ENCODE results near the gene MARS1. TPM values are rescaled to one million over a fixed set of nuclear protein-coding genes. Genes with fewer than 3 reads are reported as not detected.

Gene MARS1
- total RNA-seq, 1 donor from 2014 or later = 257 TPM

DNA sequence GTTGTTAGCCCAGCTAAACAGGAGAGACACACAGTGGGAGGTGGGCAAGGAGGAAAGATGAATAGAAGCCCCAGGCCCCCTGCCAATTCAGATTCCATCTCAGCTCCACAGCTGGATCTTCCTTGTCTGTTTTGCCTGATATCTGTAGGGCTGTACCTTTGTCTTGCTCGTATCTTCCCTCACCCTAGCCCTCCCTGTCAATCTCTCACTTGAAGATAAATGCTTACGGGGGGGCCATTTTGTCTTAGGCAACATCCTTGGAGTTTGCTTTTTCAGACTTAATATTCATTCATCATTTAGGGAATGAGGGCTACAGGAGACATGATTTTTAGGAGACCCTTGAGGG lies 64.4 kb downstream of the MARS1 start:
- H3K27ac Mint-ChIP-seq (ENCODE audit: unreplicated experiment) = peak overlapping the region; percentile 13
- H3K27me3 Mint-ChIP-seq (ENCODE audit: low read depth) = peaks cover 69% of the 10 kb centered on the region
- TF ChIP-seq, protein P1, sequence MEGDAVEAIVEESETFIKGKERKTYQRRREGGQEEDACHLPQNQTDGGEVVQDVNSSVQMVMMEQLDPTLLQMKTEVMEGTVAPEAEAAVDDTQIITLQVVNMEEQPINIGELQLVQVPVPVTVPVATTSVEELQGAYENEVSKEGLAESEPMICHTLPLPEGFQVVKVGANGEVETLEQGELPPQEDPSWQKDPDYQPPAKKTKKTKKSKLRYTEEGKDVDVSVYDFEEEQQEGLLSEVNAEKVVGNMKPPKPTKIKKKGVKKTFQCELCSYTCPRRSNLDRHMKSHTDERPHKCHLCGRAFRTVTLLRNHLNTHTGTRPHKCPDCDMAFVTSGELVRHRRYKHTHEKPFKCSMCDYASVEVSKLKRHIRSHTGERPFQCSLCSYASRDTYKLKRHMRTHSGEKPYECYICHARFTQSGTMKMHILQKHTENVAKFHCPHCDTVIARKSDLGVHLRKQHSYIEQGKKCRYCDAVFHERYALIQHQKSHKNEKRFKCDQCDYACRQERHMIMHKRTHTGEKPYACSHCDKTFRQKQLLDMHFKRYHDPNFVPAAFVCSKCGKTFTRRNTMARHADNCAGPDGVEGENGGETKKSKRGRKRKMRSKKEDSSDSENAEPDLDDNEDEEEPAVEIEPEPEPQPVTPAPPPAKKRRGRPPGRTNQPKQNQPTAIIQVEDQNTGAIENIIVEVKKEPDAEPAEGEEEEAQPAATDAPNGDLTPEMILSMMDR (conservative IDR thresholded peaks at IDR 0.05) = no peak
- peaks cover 31% of the 10 kb centered on the region for H3K4me1 Mint-ChIP-seq
- no peak for DNase-seq (ENCODE audit: low read depth, low spot score)
- H3K9me3 Mint-ChIP-seq = no peaks in the 10 kb centered on the region
- H3K36me3 Mint-ChIP-seq (ENCODE audit: low read depth) = no peaks in the 10 kb centered on the region
- H3K4me3 Mint-ChIP-seq = peak overlapping the region; percentile 80

DNA sequence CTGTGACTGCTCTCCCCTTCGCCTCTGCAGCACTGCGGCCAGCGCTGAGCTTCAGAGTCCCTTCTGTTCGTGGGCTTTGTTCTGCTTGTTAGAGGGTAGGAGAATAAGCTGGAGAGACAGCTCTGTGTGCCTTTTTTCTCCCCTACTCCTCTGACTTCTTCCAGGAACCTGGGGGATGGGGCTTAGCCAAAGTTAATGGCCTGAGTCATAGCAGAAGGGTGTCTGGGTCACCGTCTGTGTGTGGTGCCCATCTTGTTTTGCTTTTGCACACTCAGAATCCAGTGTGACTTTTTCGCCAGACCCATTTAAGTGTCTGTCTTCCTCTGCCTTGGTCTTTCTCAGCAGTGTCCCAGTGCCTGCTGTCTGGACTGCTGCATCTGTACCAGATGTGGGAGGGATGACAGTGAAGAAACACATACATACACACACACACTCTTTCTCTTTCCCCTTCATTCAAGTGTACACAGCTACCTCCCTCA lies 65.0 kb downstream of the MARS1 start:
- H3K27ac Mint-ChIP-seq (ENCODE audit: unreplicated experiment) = peak overlapping the region; percentile 73
- TF ChIP-seq, protein P1 (conservative IDR thresholded peaks at IDR 0.05) = no peak
- peaks cover 29% of the 10 kb centered on the region for H3K4me1 Mint-ChIP-seq
- H3K9me3 Mint-ChIP-seq = no peaks in the 10 kb centered on the region
- DNase-seq (ENCODE audit: low read depth, low spot score) = no peak
- H3K36me3 Mint-ChIP-seq (ENCODE audit: low read depth) = no peaks in the 10 kb centered on the region
- H3K4me3 Mint-ChIP-seq = peak overlapping the region; percentile 80
- peaks cover 63% of the 10 kb centered on the region for H3K27me3 Mint-ChIP-seq (ENCODE audit: low read depth)

DNA sequence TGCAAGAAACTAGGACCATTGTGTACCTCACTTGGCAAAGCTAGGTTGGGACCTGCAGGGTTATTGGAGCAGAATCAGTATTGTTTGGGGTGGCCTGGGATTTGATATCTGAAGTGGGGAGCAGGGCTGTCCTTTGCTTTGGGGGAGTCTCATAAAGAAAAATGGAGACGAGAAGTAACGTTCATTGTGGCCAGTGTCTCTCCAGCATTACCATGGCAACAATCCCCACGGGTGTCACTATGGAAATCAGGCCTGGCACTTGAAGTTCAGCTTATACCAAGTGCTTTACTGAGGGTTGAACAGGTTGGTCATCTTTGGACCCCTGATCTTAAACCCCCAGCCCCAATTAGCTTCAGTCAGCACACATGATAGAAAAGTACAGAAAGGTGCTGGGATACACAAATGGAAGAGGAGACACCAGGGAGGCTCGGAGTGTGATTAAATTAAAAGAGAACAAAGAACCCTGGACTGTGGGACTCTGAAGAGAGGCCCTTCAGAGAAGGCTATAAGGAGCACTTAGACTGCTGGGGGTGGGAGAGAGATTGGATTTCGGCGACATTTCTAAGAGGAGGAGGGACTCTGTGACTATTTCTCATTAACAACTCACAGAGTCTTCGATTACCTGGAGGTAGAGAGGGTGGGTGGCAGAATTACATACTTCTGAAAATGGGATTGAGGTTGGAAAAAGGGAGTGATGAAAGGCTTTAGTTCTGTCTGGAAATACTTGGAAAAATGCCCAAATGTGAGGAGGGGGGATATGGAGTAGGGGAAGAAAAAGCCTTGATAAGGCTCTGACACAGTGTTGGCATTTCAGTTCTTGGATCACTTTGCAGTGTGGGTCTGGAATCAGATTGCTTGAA lies 65.7 kb downstream of the MARS1 start:
- no peaks in the 10 kb centered on the region for H3K9me3 Mint-ChIP-seq
- H3K4me1 Mint-ChIP-seq = peaks cover 29% of the 10 kb centered on the region
- TF ChIP-seq, protein P1 (conservative IDR thresholded peaks at IDR 0.05) = no peak
- no peaks in the 10 kb centered on the region for H3K36me3 Mint-ChIP-seq (ENCODE audit: low read depth)
- H3K27ac Mint-ChIP-seq (ENCODE audit: unreplicated experiment) = peak overlapping the region; percentile 73
- DNase-seq (ENCODE audit: low read depth, low spot score) = no peak
- peaks cover 57% of the 10 kb centered on the region for H3K27me3 Mint-ChIP-seq (ENCODE audit: low read depth)
- H3K4me3 Mint-ChIP-seq = peak overlapping the region; percentile 80

DNA sequence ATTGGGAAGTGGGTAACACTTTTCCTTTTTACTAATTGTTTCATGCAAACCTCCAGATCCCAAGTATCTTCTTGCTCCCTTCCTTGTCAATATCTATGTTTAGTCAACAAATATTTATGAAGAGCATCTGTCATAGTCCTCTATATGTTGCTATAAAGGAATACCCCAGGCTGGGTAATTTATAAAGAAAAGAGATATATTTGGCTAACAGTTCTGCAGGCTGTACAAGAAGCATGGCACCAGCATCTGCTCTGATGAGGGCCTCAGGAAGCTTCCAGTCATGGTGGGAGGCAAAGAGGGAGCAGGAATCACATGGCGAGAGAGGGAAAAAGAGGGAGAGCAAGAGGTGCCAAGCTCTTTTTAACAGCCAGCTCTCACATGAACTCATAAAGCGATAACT lies 66.6 kb downstream of the MARS1 start:
- Mint-ChIP-seq H3K27me3 (ENCODE audit: low read depth) (peaks cover 48% of the 10 kb centered on the region), H3K4me1 (peaks cover 29% of the 10 kb centered on the region), H3K9me3 (no peaks in the 10 kb centered on the region), H3K4me3 (no peak overlapping the region), H3K27ac (ENCODE audit: unreplicated experiment) (no peak overlapping the region), H3K36me3 (ENCODE audit: low read depth) (no peaks in the 10 kb centered on the region)
- TF ChIP-seq, protein P1 (conservative IDR thresholded peaks at IDR 0.05) = no peak
- no peak for DNase-seq (ENCODE audit: low read depth, low spot score)

DNA sequence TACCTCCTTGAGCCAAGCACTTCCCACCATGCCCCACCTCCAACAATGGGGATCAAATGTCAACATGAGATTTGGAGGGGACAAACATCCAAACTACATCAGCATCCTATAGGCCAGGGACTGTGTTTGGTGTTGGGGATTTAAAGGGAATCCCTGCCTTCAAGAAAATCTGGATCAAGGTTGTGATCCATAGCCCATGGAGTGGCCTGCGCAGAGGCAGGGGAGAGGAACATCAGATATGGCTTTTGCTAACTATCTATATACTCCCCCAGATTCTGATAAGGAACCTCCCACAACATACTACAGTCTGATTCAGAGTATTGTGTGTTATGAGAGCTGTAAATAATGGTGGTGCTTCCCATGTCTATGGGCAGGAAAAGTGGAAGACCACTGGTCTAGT lies 67.0 kb downstream of the MARS1 start:
- Mint-ChIP-seq H3K36me3 (ENCODE audit: low read depth) (no peaks in the 10 kb centered on the region), H3K9me3 (no peaks in the 10 kb centered on the region), H3K4me3 (no peak overlapping the region), H3K27ac (ENCODE audit: unreplicated experiment) (no peak overlapping the region), H3K27me3 (ENCODE audit: low read depth) (peaks cover 45% of the 10 kb centered on the region), H3K4me1 (peaks cover 29% of the 10 kb centered on the region)
- DNase-seq (ENCODE audit: low read depth, low spot score) = no peak
- TF ChIP-seq, protein P1 (conservative IDR thresholded peaks at IDR 0.05) = no peak

All from neural crest cell (in vitro differentiated cells).